Placental epithelial cell (primary cell): ENCODE measurements around the gene LGALS4. TPM values are rescaled to one million over a fixed set of nuclear protein-coding genes. Genes with fewer than 3 reads are reported as not detected.

Experiments
- small RNA-seq: library from RNA; depleted of rRNA; stranded (forward); fragments of <200 nt; gene quantifications from one replicate; pipeline ENCODE3, GENCODE V24; 2012
- total RNA-seq: library from RNA; depleted of rRNA; stranded (reverse); fragments of >200 nt; gene quantifications from 2 replicates; pipeline ENCODE4 v1.2.3, GENCODE V29; 2012

LGALS4 gene, protein sequence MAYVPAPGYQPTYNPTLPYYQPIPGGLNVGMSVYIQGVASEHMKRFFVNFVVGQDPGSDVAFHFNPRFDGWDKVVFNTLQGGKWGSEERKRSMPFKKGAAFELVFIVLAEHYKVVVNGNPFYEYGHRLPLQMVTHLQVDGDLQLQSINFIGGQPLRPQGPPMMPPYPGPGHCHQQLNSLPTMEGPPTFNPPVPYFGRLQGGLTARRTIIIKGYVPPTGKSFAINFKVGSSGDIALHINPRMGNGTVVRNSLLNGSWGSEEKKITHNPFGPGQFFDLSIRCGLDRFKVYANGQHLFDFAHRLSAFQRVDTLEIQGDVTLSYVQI
- not detected in 2 replicates for total RNA-seq

DNA sequence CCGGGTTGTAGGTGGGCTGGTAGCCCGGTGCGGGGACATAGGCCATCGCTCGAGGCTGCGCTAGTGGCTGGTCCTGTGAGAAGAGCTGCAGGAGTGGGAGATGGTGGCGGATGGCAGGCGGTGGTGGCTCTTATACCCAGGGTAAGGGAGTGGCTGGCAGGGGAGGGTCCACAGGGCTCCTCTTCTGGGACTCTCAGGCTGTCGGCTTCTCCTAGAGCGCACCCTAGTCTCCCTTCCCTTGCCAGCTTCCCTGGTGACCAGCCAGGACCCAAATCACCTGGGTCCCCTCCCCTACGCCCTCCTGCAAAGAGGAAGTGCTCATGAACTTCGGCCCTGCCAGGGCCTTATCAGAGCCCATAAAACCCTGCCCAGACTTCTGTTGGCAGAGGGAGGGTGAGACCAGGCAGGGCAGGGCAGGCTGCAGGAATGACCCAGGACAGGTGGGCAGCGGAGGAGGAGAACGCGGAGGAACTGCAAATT is at the start of gene LGALS4:
LGALS4 (minus strand) TSS at position 105 of the 480 bp plus-strand sequence; CDS start at position 46, 59 bp downstream.

DNA sequence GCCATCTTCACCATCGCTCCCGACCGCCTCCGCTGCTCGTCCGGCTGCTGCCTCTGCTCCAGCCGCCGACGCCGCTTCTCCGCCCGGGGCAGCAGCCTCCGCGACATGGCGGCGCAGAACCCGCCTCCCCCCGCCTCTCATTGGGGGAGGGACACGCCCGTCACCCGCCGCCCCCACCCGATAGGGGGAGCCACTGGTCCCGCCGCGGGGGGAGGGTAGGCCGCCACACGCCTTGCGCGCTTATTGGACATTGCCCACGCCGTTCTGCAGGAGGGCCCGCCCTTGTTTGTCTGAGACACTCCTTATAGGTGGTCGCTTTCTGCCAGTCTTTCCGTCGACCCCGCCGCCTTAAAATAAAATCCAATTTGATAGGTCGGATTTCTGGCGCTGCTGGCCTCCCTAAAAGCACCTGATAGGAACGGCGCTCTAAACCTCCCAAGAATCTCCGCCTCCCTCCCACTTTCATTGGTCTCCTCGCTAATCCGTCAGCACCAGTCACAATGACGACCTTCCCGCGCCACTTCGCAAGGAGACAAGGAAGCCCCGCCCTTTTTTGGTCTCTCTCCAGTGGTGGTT is 37.2 kb upstream of the LGALS4 start, which contains the start of gene HNRNPL:
HNRNPL (minus strand) TSS at position 127 of the 576 bp plus-strand sequence; CDS start at position 107, 20 bp downstream.

DNA sequence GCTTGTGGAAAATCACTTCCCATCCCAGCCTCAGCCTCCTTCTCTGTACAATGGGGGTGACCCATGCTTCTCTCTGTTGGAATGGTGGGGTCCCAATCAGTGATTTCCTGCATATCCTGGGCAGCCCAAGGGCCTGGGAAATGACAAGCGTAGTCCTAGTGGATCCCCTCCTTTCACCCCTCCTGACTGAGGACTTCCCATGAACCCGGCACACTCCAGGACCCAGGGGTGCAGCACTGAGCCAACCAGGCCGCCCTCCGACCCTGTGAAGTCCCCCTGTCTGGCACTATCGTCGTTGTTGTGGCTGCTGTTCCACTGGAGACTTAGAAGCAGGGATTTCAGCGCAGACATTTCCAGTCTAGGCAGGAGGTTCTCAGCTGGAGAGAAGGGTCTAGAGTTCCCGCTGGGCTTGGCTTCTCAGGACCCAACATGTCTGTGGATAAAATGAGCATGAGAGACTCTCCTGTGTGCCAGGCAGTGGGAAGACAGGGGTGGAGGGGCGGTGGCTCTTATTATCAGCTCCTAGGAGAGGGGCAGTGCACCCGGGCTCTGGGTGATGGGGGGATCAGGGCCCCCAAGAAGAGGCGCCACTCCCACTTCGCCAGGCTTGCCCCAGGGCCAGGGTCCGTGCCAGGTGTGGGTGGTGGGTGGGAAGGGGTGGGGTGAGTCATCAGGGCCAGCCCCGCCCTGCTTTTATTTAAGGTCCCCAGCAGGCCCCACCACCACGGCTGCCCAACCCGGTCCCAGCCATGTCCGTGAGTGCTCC is 24.1 kb downstream of the LGALS4 start, which contains the start of gene LGALS7B:
LGALS7B (plus strand) TSS at position 723 of the 766 bp plus-strand sequence; CDS start at position 750, 27 bp downstream.

DNA sequence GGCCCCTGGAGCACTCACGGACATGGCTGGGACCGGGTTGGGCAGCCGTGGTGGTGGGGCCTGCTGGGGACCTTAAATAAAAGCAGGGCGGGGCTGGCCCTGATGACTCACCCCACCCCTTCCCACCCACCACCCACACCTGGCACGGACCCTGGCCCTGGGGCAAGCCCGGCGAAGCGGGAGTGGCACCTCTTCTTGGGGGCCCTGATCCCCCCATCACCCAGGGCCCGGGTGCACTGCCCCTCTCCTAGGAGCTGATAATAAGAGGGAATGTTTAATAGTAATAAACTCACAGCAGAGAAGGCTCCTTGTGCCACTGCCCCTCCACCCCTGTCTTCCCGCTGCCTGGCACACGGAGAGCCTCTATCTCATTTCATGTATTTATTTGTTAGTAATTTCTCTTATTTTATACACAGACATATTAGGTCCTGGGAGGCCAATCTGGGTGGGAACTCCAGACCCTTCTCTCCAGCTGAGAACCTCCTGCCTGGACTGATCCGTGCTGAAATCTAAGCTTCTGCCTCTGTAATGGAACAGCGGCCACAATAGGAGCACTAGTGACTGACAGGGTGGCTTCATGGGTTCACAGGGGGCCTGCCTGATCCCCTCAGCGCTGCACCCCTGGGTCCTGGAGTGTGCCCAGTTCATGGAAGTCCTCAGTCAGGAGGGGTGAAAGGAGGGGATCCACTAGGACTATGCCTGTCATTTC is 39.1 kb downstream of the LGALS4 start, which contains the start of gene LGALS7:
LGALS7 (minus strand) TSS at position 49 of the 709 bp plus-strand sequence; CDS start at position 24, 25 bp downstream.

Small RNAs within 50 kb of the gene (small RNA-seq; reads per million reads assigned to genes)
- not detected for gene RNU6-140P

Other genes with a start within 250 kb of the LGALS4 start
- gene MAP4K1, start 195.0 kb downstream of the LGALS4 start, total RNA-seq = 0.22 TPM in 1 of 2 replicates, not detected in the other
- gene EIF3K, start 193.8 kb downstream of the LGALS4 start, total RNA-seq = 271 and 636 TPM in 2 replicates
- gene ACTN4, start 165.3 kb downstream of the LGALS4 start, total RNA-seq = 222 and 933 TPM in 2 replicates
- 3.0 and 4.3 TPM in 2 replicates for gene CAPN12, start 68.5 kb downstream of the LGALS4 start, total RNA-seq
- gene LGALS7, start 39.4 kb downstream of the LGALS4 start, total RNA-seq = 0.79 TPM in 1 of 2 replicates, not detected in the other
- 3.5 TPM in 1 of 2 replicates, not detected in the other for gene LGALS7B, start 23.7 kb downstream of the LGALS4 start, total RNA-seq
- gene ECH1, start 18.8 kb upstream of the LGALS4 start, total RNA-seq = 69.9 and 95.8 TPM in 2 replicates
- gene HNRNPL, start 37.0 kb upstream of the LGALS4 start, total RNA-seq = 179 and 332 TPM in 2 replicates
- 3.6 and 19.2 TPM in 2 replicates for gene RINL, start 65.3 kb upstream of the LGALS4 start, total RNA-seq
- 48.3 and 50.6 TPM in 2 replicates for gene SIRT2, start 86.7 kb upstream of the LGALS4 start, total RNA-seq
- gene NFKBIB, start 87.0 kb upstream of the LGALS4 start, total RNA-seq = 8.2 and 15.3 TPM in 2 replicates
- gene CCER2, start 99.2 kb upstream of the LGALS4 start, total RNA-seq = not detected in 2 replicates
- gene SARS2, start 117.8 kb upstream of the LGALS4 start, total RNA-seq = 21.2 and 44.9 TPM in 2 replicates
- gene MRPS12, start 118.0 kb upstream of the LGALS4 start, total RNA-seq = 21.6 and 23.6 TPM in 2 replicates
- gene FBXO17, start 162.8 kb upstream of the LGALS4 start, total RNA-seq = 10.8 and 11.8 TPM in 2 replicates
- gene FBXO27, start 219.6 kb upstream of the LGALS4 start, total RNA-seq = 1.2 and 9.5 TPM in 2 replicates